Measurements from ENCODE around the gene YIPF3.
"Not testable (repeated sequence)": the region's sequence is repeated elsewhere in the genome, so short reads cannot be mapped to it uniquely, and the experiment has no call there.

YIPF3 gene

GRCh38 chr6:43516697-43517504 is at the start of gene YIPF3, which contains the start of gene POLR1C:
YIPF3 (minus strand) TSS chr6:43516926; CDS start chr6:43516807, 119 bp downstream.
POLR1C (plus strand) TSS chr6:43517089; CDS start chr6:43517110, 21 bp downstream.
- DNase-seq, result peak; percentile 96

GRCh38 chr6:43559328-43559727 is 42.6 kb upstream of the YIPF3 start:
- DNase-seq, result no peak

GRCh38 chr6:43557620-43558019 is 40.9 kb upstream of the YIPF3 start:
- DNase-seq, result not testable (repeated sequence)

GRCh38 chr6:43547222-43547621 is 30.5 kb upstream of the YIPF3 start:
- no peak for DNase-seq

GRCh38 chr6:43544461-43544860 is 27.7 kb upstream of the YIPF3 start:
- DNase-seq, result no peak

GRCh38 chr6:43541774-43542471 is 25.2 kb upstream of the YIPF3 start:
- no peak for DNase-seq

GRCh38 chr6:43540507-43540906 is 23.8 kb upstream of the YIPF3 start:
- DNase-seq, result no peak

GRCh38 chr6:43539409-43539808 is 22.7 kb upstream of the YIPF3 start:
- not testable (repeated sequence) for DNase-seq

GRCh38 chr6:43538986-43539385 is 22.3 kb upstream of the YIPF3 start:
- not testable (repeated sequence) for DNase-seq

GRCh38 chr6:43532201-43532600 is 15.5 kb upstream of the YIPF3 start:
- DNase-seq, result no peak

GRCh38 chr6:43524483-43524961 is 7.8 kb upstream of the YIPF3 start:
- DNase-seq, result no peak

GRCh38 chr6:43523284-43523683 is 6.6 kb upstream of the YIPF3 start:
- no peak for DNase-seq

- DNase-seq, result no peak
These were observed 6.0 kb upstream of the YIPF3 start for GRCh38 chr6:43522547-43523261.

- no peak for DNase-seq
These were observed 5.1 kb upstream of the YIPF3 start for GRCh38 chr6:43521836-43522235.

- no peak for DNase-seq
These were observed 3.4 kb upstream of the YIPF3 start for GRCh38 chr6:43520097-43520496.

- no peak for DNase-seq
These were observed 1.0 kb upstream of the YIPF3 start for GRCh38 chr6:43517505-43518357.

- no peak for DNase-seq
These were observed 394 bp downstream of the YIPF3 start for GRCh38 chr6:43516367-43516696.

- no peak for DNase-seq
These were observed 918 bp downstream of the YIPF3 start for GRCh38 chr6:43515808-43516207.

- no peak for DNase-seq
These were observed 4.8 kb downstream of the YIPF3 start for GRCh38 chr6:43511824-43512415.

GRCh38 chr6:43510827-43511163 is 5.9 kb downstream of the YIPF3 start:
- no peak for DNase-seq

GRCh38 chr6:43509984-43510826 is 6.5 kb downstream of the YIPF3 start, which contains the start of gene LRRC73:
LRRC73 (minus strand) TSS chr6:43510346; CDS start chr6:43509785, 561 bp downstream.
- DNase-seq, result no peak

All from NK-92 treated with Interleukin-12 subunit alpha and Interleukin-12 subunit beta, amount 100 ng/mL, for 24 hours (cell line).